Subcutaneous abdominal adipose tissue (tissue), 5 donors: ENCODE measurements around the gene SLC9A7.

Experiments
- H3K27ac ChIP-seq: one replicate; pipeline ENCODE4 v1.7.0; 2013; ENCODE audit warnings: low read depth, mild to moderate bottlenecking, inconsistent platforms, low read length, moderate library complexity
- H3K27me3 ChIP-seq, 5 donors: one replicate each; pipeline ENCODE4 v1.7.0; 2013; ENCODE audit warnings: low read length in 5 of 5, inconsistent platforms in 1 of 5; ENCODE audit not compliant: control insufficient read depth in 5 of 5, insufficient read depth in 4 of 5
- H3K36me3 ChIP-seq, 5 donors: one replicate each; pipeline ENCODE4 v1.7.0; 2013; ENCODE audit warnings: low read length in 5 of 5; ENCODE audit not compliant: control insufficient read depth in 5 of 5, insufficient read depth in 5 of 5
- H3K4me1 ChIP-seq, 5 donors: one replicate each; pipeline ENCODE4 v1.7.0; 2013; ENCODE audit warnings: low read length in 5 of 5, mild to moderate bottlenecking in 3 of 5, moderate library complexity in 1 of 5; ENCODE audit not compliant: control insufficient read depth in 5 of 5, insufficient read depth in 5 of 5
- H3K4me3 ChIP-seq, 5 donors: one replicate each; pipeline ENCODE4 v1.7.0; 2013; ENCODE audit warnings: low read length in 5 of 5, low read depth in 1 of 5
- H3K9ac ChIP-seq, 5 donors: one replicate each; pipeline ENCODE4 v1.7.0; 2013; ENCODE audit warnings: low read length in 5 of 5, mild to moderate bottlenecking in 4 of 5, moderate library complexity in 3 of 5
- H3K9me3 ChIP-seq, 5 donors: one replicate each; pipeline ENCODE4 v1.7.0; 2013; ENCODE audit warnings: low read length in 5 of 5; ENCODE audit not compliant: control insufficient read depth in 5 of 5
- donor health status: healthy.
- donor health status: healthy.
- donor health status: healthy.
- donor health status: healthy.
- donor health status: healthy.

SLC9A7 gene

GRCh38 chrX:46710927-46711623, 47.8 kb downstream of the SLC9A7 start:
- H3K4me1 ChIP-seq, result peaks cover 0 to 5% (median 0%) of the 10 kb centered on the region in 5 donors
- peaks cover 0 to 3% (median 0%) of the 10 kb centered on the region in 5 donors for H3K9me3 ChIP-seq
- H3K4me3 ChIP-seq, result no peak overlapping the region
- no peaks in the 10 kb centered on the region for H3K36me3 ChIP-seq
- no peak overlapping the region for H3K27ac ChIP-seq
- H3K27me3 ChIP-seq, result peaks cover 0 to 10% (median 2%) of the 10 kb centered on the region in 5 donors
- H3K9ac ChIP-seq, result no peak overlapping the region

GRCh38 chrX:46710425-46710824, 48.5 kb downstream of the SLC9A7 start:
- Histone ChIP-seq H3K9me3 (peaks cover 0 to 3% (median 0%) of the 10 kb centered on the region in 5 donors), H3K9ac (no peak overlapping the region), H3K4me1 (peaks cover 0 to 5% (median 0%) of the 10 kb centered on the region in 5 donors), H3K27me3 (peaks cover 0 to 10% (median 2%) of the 10 kb centered on the region in 5 donors), H3K4me3 (no peak overlapping the region), H3K36me3 (no peaks in the 10 kb centered on the region), H3K27ac (no peak overlapping the region)

DNA sequence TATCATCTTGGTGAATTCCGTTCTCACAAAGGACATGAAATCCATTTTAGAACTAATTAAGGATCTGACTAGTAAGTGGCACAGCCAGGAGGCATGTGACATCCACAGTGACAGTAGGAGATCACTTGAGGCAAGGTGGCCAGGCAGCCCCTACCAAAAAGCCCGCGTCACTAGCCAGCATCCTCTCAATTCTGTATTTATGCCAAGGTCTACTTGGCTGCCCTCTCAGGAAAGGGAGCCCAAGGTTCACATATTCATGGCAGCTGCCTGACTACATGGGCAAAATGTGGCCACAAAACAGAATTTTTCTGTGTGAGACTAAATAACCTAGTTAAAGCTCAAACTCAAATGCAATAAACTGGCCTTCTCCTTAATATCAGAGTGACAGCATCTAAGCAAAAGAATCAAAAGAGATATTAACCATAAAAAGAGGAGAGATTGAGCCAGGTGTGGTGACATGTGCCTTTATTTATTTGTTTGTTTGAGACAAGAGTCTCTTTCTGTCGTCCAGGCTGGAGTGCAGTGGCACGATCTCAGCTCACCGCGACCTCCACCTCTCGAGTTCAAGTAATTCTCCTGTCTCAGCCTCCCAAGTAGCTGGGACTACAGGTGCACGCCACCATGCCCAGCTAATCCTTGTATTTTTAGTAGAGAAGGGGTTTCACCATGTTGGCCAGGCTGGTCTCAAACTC, 51.5 kb downstream of the SLC9A7 start:
- Histone ChIP-seq H3K9me3 (peaks cover 0 to 3% (median 0%) of the 10 kb centered on the region in 5 donors), H3K4me1 (peaks cover 0 to 5% (median 0%) of the 10 kb centered on the region in 5 donors), H3K4me3 (no peak overlapping the region), H3K27me3 (peaks cover 0 to 20% (median 4%) of the 10 kb centered on the region in 5 donors), H3K9ac (no peak overlapping the region), H3K36me3 (no peaks in the 10 kb centered on the region), H3K27ac (no peak overlapping the region)

DNA sequence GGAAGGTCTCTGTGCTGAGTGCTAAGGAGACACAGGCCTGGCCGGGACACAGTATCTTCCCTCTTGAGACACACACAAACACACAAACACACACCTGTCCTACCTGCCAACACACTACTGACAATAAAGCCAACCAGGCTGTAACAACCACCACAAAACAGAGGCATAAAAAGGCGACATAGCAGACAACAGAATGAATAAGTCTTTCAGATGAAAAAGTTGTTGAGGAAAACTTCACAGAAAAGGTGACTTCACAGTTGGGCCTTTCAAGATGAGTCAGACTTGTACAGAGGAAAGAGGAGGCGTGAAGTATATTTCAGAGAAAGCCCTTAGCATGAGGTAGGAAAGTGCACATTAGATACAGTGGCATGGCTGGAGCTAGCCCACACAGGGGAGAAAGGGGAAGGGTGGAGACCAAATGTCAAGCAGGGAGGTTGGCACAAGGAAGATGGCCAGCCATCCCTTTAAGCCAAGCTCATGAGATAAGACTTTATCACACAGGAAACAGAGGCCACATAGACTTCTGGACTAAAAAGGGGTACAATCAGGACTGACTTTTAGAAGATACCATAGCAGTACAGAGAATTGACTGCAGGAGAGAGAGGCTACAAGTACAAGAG, 54.0 kb downstream of the SLC9A7 start:
- H3K4me1 ChIP-seq, result peaks cover 0 to 5% (median 0%) of the 10 kb centered on the region in 5 donors
- peaks cover 0 to 16% (median 2%) of the 10 kb centered on the region in 5 donors for H3K27me3 ChIP-seq
- no peaks in the 10 kb centered on the region for H3K9me3 ChIP-seq
- no peak overlapping the region for H3K9ac ChIP-seq
- no peak overlapping the region for H3K27ac ChIP-seq
- no peaks in the 10 kb centered on the region for H3K36me3 ChIP-seq
- H3K4me3 ChIP-seq, result no peak overlapping the region

GRCh38 chrX:46703980-46704379, 54.9 kb downstream of the SLC9A7 start:
- H3K27ac ChIP-seq, result no peak overlapping the region
- H3K36me3 ChIP-seq, result no peaks in the 10 kb centered on the region
- no peak overlapping the region for H3K4me3 ChIP-seq
- peaks cover 0 to 16% (median 2%) of the 10 kb centered on the region in 5 donors for H3K27me3 ChIP-seq
- H3K9ac ChIP-seq, result no peak overlapping the region
- no peaks in the 10 kb centered on the region for H3K9me3 ChIP-seq
- H3K4me1 ChIP-seq, result peaks cover 0 to 5% (median 0%) of the 10 kb centered on the region in 5 donors

- no peaks in the 10 kb centered on the region for H3K36me3 ChIP-seq
These were observed 60.2 kb downstream of the SLC9A7 start for GRCh38 chrX:46698691-46699090.

GRCh38 chrX:46695491-46695890, 63.4 kb downstream of the SLC9A7 start:
- no peak overlapping the region for H3K4me3 ChIP-seq
- H3K9me3 ChIP-seq, result no peaks in the 10 kb centered on the region

More at GRCh38 chrX:46698691-46699090, 60.2 kb downstream of the SLC9A7 start:
- Histone ChIP-seq H3K27me3 (peaks cover 0 to 2% (median under 1%) of the 10 kb centered on the region in 5 donors), H3K4me3 (no peak overlapping the region), H3K9ac (no peak overlapping the region), H3K27ac (no peak overlapping the region), H3K4me1 (no peaks in the 10 kb centered on the region), H3K9me3 (no peaks in the 10 kb centered on the region)

DNA sequence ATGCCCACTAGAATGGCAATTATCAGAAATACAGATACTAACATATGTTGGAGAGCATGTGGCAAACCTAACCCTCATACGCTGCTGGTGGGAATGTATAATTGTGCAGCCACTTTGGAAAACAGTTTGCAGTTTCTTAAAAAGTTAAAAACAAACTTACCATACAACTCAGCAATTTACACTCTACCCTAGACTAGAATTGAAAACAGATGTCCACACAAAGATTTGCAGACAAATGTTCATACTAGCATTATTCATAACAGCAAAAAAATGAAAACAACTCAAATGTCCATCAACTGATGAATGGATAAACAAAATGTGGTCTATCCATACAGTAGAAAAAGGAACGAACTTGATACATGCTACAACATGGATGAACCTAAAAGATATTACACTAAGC, 64.4 kb downstream of the SLC9A7 start:
- no peaks in the 10 kb centered on the region for H3K4me1 ChIP-seq
- H3K36me3 ChIP-seq, result no peaks in the 10 kb centered on the region
- H3K9ac ChIP-seq, result no peak overlapping the region
- no peak overlapping the region for H3K4me3 ChIP-seq
- no peaks in the 10 kb centered on the region for H3K9me3 ChIP-seq
- peaks cover 0 to 3% (median 2%) of the 10 kb centered on the region in 5 donors for H3K27me3 ChIP-seq
- H3K27ac ChIP-seq, result no peak overlapping the region

More at GRCh38 chrX:46695491-46695890, 63.4 kb downstream of the SLC9A7 start:
- H3K36me3 ChIP-seq, result no peaks in the 10 kb centered on the region
- no peak overlapping the region for H3K27ac ChIP-seq
- no peak overlapping the region for H3K9ac ChIP-seq
- H3K4me1 ChIP-seq, result no peaks in the 10 kb centered on the region
- H3K27me3 ChIP-seq, result peaks cover 0 to 3% (median 2%) of the 10 kb centered on the region in 5 donors

- H3K36me3 ChIP-seq, result no peaks in the 10 kb centered on the region
- H3K4me3 ChIP-seq, result no peak overlapping the region
- H3K27me3 ChIP-seq, result peaks cover 0 to 3% (median 2%) of the 10 kb centered on the region in 5 donors
- no peak overlapping the region for H3K9ac ChIP-seq
- no peaks in the 10 kb centered on the region for H3K4me1 ChIP-seq
- no peaks in the 10 kb centered on the region for H3K9me3 ChIP-seq
- no peak overlapping the region for H3K27ac ChIP-seq
These were observed 65.8 kb downstream of the SLC9A7 start for GRCh38 chrX:46693149-46693548.

DNA sequence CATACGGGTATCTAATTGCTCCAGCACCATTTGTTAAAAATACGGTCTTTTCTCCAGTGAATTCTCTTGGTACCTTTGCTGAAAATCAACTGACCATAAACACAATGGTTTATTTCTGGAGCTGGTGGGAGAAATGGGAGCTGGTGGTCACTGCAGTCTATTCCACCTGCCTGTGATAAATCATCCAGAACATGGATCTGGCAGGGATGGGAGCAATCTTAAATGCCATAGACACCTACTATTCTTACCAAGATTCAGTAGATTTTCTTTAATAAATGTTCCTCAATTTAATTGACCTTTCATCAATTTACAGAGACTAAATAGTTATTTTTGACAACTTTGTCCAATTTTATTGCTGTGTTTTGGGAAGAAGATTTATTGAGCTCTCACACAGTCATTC, 68.1 kb downstream of the SLC9A7 start:
- Histone ChIP-seq H3K27me3 (peaks cover 0 to 3% (median 2%) of the 10 kb centered on the region in 5 donors), H3K9me3 (no peaks in the 10 kb centered on the region), H3K4me1 (no peaks in the 10 kb centered on the region), H3K27ac (no peak overlapping the region), H3K4me3 (no peak overlapping the region), H3K9ac (no peak overlapping the region), H3K36me3 (no peaks in the 10 kb centered on the region)
